AG08395 (cell line): ENCODE results near the gene HACE1.

Source experiments
- DNase-seq: peaks from one replicate; pipeline ENCODE4 v3.0.0; 2012; ENCODE audit warnings: mixed read lengths, low spot score

Gene HACE1

DNA sequence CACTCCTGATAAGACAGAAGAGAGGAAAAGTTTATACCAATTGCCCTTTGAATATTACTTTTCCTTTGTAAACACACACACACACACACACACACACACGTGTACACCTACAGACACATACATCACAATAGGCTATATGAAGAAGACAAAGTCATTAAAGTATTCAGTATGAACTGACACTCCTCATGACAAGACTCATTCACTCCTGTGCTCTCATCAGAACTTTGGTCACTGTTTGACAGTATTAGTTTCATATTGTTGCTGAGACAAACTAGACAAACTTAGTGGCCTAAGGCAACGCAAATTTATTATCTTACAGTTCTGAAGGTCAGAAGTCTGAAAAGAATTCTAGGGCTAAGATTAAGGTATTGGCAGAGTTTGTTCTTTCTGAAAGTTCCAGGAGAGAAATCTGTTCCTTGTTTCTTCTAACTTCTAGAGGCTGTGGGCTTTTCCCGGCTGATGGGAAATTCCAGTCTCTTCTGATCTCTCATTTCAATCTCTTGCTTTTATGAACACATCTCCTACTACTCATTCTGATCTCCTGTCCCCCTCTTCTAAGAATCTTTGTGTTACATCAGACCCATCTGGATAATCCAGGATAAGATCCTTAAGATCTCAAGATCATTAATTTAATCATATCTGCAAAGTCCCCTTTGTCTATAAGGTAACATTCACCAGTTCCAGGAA lies 171.3 kb downstream of the HACE1 start:
- no peak for DNase-seq

DNA sequence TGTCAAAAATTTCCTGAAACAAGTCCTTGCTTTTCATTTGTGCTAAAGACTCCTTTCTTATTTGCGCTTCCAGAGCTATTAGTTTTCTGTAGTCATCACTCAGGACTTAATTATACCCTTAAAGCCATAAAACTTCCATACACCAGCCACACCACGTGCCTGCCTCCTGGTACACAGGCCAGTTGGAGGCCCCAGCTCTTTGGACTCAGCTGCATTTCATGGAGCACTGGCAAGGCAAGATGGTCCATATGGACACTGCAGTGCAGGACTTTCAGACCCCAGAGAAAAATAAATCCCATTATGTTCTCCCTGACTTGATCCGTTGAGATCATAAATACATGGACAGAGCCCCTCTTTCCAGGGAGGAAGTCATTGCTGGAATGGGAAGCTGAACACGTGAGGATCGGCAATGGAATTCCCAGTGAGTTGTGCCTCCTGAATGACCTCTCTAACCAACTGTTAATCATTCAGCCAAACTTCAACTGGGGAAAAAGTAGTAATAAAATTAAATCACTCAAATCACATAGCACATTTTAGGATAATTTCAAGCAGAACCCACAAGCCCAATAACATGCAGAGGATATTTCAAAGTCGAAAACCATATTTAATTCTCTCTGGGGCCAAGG lies 173.1 kb downstream of the HACE1 start:
- no peak for DNase-seq

DNA sequence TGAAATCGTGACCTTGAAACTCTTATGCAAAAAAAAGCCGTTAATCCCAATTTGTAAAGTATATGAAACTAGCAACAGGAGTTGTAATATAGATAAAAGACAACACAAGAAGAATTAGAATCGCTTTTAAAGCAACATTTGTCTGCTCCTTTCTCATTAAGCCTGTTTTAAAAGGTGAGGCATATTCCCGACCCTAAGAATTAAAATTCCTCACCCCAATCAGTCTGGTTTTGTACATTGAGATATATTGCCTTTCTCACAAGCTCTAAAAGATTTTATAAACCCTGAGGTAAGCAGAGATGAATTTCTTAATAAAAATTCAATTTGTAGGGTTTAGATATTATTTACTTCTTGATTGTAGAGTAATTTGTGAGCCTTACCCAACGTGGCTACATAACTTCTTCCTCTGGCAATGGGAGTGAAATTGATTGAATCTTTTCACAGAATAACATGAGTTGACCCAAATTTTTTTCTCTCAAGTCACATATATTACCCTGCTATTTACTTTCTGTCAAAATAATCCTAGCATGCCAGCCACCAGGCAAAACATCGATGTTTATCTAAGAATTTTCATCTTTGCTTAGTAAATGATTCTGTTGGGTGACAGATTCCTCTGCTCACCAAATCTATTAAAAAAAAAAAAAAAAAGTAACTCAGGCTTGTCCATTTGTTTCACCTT lies 173.7 kb downstream of the HACE1 start:
- no peak for DNase-seq

DNA sequence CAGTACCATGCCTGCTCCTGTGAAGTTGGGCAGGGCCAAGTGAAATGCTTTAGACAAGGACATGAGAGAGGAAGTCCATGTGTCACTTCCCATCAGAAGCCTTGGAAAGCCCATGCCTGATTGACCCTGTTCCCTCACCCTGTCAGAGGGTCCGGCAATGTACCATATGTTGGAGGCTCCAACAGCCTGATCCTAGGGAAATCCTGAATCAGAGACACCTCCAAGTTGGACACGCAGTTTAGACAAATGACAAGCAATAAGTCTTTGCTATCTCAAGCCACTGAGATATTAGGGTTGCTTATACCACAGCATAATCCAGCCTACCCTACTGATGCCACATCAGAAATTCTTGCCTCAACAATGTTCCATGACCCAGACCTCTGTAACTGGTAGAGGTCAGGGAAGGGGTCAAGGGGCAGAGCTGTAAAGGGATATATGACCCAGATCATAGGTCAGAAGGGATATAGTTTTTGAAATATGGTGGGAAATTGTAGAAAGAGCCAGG lies 174.8 kb downstream of the HACE1 start:
- no peak for DNase-seq

DNA sequence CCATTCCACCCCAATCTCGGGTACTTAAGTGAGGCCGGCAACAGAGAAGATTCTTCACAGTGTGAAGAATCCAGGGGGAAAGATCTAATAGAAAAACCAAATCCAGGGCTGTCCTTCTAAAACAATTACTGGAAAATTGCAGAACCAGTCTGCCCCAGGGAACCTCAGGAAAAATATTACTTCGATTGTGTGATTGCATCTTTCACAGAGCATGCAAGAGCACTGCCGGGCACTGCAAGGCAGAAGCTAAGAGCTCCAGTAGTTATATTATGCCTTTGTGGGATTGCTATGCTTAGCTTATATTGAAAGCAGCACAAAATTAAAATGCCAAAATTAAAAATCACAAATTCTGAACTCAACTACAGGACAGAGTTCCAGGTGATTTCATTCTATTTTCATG lies 175.9 kb downstream of the HACE1 start:
- no peak for DNase-seq

DNA sequence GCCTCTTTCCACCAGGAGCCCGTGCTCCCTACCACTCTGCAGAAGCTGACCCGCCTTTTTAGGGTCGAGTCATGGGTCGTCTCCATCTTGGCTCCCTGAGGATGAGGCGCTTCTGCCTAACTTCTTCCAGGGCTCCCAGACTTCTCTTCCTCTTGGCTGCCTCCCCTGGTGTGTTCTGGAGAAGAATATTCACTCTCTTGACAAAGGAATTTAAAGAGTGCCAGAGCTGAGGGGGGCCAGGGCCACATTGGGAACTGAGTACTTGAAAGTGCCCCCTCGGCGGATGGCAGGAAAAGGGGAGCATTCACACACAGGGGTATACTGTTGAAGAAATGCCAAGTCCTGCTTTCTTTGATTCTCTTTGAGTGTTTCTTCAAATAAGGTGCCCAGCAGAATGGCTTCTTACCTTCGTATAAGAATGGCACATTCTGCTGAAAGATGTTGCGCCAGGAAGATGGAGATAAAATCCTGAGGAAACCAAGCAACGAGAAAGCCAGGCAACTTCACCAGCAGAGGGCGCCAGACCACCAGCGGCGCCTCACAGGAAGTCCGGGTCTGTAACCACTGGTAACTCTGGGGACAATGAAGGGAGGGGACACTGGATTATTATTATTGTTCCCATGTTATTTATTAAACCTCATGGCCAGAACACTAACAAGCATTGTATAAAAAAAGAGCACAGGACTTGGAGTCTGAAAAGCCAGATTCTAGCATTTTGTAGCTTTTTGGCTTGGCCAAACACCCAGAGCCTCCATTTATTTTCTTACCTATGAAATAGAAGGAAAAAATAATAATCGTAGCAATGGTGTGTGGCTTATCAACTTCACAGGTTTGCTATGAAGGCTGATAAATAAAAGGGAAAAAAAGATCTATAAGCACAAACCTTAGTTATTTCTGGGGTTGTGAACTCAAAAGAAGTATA lies 176.7 kb downstream of the HACE1 start:
- peak; percentile 62 for DNase-seq

DNA sequence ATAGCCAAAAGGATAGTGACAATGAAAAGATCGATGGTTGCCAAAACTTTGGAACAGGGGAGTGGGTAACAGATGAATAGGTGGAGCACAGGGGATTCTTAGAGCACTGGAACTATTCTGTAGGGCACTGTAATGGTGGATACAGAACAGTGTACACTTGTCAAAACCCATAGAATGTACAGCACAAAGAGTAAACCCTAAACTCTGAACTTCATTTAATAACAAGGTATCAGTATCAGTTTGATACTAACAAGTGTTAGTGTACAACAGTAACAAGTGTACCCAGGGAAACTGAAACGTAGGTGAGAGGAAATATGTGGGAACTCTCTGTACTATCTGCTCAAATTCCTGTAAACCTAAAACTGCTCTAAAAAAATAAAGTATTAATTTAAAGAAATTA lies 179.2 kb downstream of the HACE1 start:
- DNase-seq: no peak

DNA sequence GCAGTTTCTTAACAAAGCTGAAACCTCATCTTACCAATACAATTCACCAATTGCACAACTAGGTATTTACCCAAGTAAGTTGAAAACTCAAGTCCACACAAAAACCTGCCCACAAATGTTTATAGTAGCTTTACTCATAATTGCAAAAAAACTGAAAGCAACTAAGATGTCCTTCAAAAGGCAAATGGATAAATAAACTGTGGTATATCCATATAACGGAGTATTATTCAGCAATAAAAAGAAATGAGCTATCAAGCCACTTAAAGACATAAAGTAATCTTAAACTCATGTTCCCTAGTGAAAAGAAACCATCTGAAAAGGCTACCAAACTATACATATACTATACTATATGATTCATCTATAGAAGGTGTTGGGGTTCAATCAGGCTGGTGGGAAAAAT lies 179.7 kb downstream of the HACE1 start:
- no peak for DNase-seq
